ENCODE data around the gene PLA2G10.

PLA2G10 gene

GRCh38 chr16:14629919-14630619 is 64.0 kb downstream of the PLA2G10 start, which contains the start of gene PARN (continued):
- TF ChIP-seq REST (tag by site-specific recombination; IDR thresholded peaks at IDR 0.05) = peak; percentile 54; the same call in 1 of the 2 replicates
- 0 out of 2 replicates have a peak, but pooled peaks have one; percentile 53 for TF ChIP-seq REPIN1 (tag by site-specific recombination; IDR thresholded peaks at IDR 0.05; ENCODE audit: low read depth)
- peak; percentile 79 for TF ChIP-seq ZXDB (tag by site-specific recombination; IDR thresholded peaks at IDR 0.05)
- TF ChIP-seq, protein P1, sequence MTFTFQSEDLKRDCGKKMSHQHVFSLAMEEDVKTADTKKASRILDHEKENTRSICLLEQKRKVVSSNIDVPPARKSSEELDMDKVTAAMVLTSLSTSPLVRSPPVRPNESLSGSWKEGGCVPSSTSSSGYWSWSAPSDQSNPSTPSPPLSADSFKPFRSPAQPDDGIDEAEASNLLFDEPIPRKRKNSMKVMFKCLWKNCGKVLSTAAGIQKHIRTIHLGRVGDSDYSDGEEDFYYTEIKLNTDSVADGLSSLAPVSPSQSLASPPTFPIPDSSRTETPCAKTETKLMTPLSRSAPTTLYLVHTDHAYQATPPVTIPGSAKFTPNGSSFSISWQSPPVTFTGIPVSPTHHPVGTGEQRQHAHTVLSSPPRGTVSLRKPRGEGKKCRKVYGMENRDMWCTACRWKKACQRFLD (tag by site-specific recombination; IDR thresholded peaks at IDR 0.05) = peak; percentile 70; the same call in 1 of the 2 replicates
- peak; percentile 28; the same call in 1 of the 2 replicates for TF ChIP-seq KLF16 (tag by site-specific recombination; IDR thresholded peaks at IDR 0.05)
- 0 out of 2 replicates have a peak, but pooled peaks have one; percentile 15 for TF ChIP-seq ZBTB8A (tag by site-specific recombination; IDR thresholded peaks at IDR 0.05)
- peak; percentile 87 for TF ChIP-seq ZBTB11 (tag by site-specific recombination; conservative IDR thresholded peaks at IDR 0.05; ENCODE audit: low read depth)
- TF ChIP-seq YY2 (tag by site-specific recombination; IDR thresholded peaks at IDR 0.05) = peak; percentile 32; the same call in 1 of the 2 replicates
- TF ChIP-seq ZSCAN30 (tag by site-specific recombination; IDR thresholded peaks at IDR 0.05) = 0 out of 2 replicates have a peak, but pooled peaks have one; percentile 23
- TF ChIP-seq ZNF530 (tag by site-specific recombination; IDR thresholded peaks at IDR 0.05; ENCODE audit: low read depth) = no peak
- peak; percentile 53; the same call in 1 of the 2 replicates for TF ChIP-seq PATZ1 (tag by site-specific recombination; IDR thresholded peaks at IDR 0.05)
- TF ChIP-seq ZNF362 (tag by site-specific recombination; IDR thresholded peaks at IDR 0.05) = peak; percentile 58; the same call in 1 of the 2 replicates
- no peak for TF ChIP-seq ZNF274 (IDR thresholded peaks at IDR 0.05; ENCODE audit: low read length)
- no peak for TF ChIP-seq ZNF274 (tag by site-specific recombination; IDR thresholded peaks at IDR 0.05; ENCODE audit: borderline replicate concordance)
- TF ChIP-seq ZBTB7A (tag by site-specific recombination; IDR thresholded peaks at IDR 0.05; ENCODE audit: low read depth) = peak; percentile 62; the same call in 1 of the 2 replicates
- peak; percentile 34; the same call in 1 of the 2 replicates for TF ChIP-seq ZNF610 (tag by site-specific recombination; IDR thresholded peaks at IDR 0.05; ENCODE audit: borderline replicate concordance)
- no peak for TF ChIP-seq ZSCAN16 (tag by site-specific recombination; IDR thresholded peaks at IDR 0.05)
- peak; percentile 84 for TF ChIP-seq ZNF660 (tag by site-specific recombination; IDR thresholded peaks at IDR 0.05)
- peak; percentile 67 for TF ChIP-seq SP2 (tag by site-specific recombination; IDR thresholded peaks at IDR 0.05)

Data from HEK293 (cell line).